Keratinocyte (primary cell): Measurements from ENCODE around the gene CDC20B.

Experiments
- CTCF ChIP-seq, 3 experiments: IDR thresholded peaks in 1 of 3; conservative IDR thresholded peaks in 1 of 3; optimal IDR thresholded peaks in 1 of 3; 2 replicates in 2 of 3; 3 replicates in 1 of 3; pipeline versions ENCODE3 to v1.5.1; 2011; ENCODE audit warnings: low read length in 3 of 3, mild to moderate bottlenecking in 3 of 3, moderate library complexity in 2 of 3, control low read depth in 1 of 3, inconsistent platforms in 1 of 3; ENCODE audit not compliant: insufficient read depth in 2 of 3; ENCODE audit errors: extremely low read depth in 1 of 3
- EZH2 ChIP-seq: IDR thresholded peaks from one replicate; pipeline ENCODE4 v1.6.1; 2012; ENCODE audit warnings: inconsistent platforms, mild to moderate bottlenecking, low read length, moderate library complexity

GRCh38 chr5:55134053-55134722, 38.8 kb downstream of the CDC20B start:
- TF ChIP-seq CTCF (optimal IDR thresholded peaks at IDR 0.05 in 1 of 3, IDR thresholded peaks at IDR 0.05 in 1 of 3, conservative IDR thresholded peaks at IDR 0.05 in 1 of 3; ENCODE audit: extremely low read depth in 1 of 3, insufficient read depth in 2 of 3, low read length in 3 of 3) (no peak), EZH2 (no peak)
